Natural killer cell (primary cell): ENCODE measurements around the gene CYFIP2. TPM values are rescaled to one million over a fixed set of nuclear protein-coding genes. Genes with fewer than 3 reads are reported as not detected.
"Not testable (repeated sequence)": the region's sequence is repeated elsewhere in the genome, so short reads cannot be mapped to it uniquely, and the experiment has no call there.

ENCODE experiments used
- ATAC-seq, 3 donors: fragments of 150-1000 bp in 2 of 3; fragments of 200-7000 bp in 1 of 3; cut with Tn5 transposase; 1 replicate in 1 of 3; 2 replicates in 2 of 3; pipeline ENCODE4 v1.10.0; 2021; ENCODE audit warnings: mild to moderate bottlenecking in 2 of 3, moderate library complexity in 2 of 3
- DNase-seq, 2 donors: peaks; one replicate each; pipeline versions ENCODE4 v3.0.0 to v3.0.0-alpha.2; 2013 to 2021; ENCODE audit warnings: mixed read lengths in 1 of 2
- H3K27ac ChIP-seq: one replicate; pipeline ENCODE4 v1.5.1; 2013; ENCODE audit warnings: mild to moderate bottlenecking, low read length
- H3K27me3 ChIP-seq: one replicate; pipeline ENCODE4 v1.6.1; 2013; ENCODE audit warnings: low read length; ENCODE audit not compliant: control insufficient read depth, insufficient read depth
- H3K36me3 ChIP-seq: one replicate; pipeline ENCODE4 v1.6.1; 2013; ENCODE audit warnings: low read length; ENCODE audit not compliant: control insufficient read depth, insufficient read depth
- H3K4me1 ChIP-seq: one replicate; pipeline ENCODE4 v1.6.1; 2013; ENCODE audit warnings: low read length; ENCODE audit not compliant: control insufficient read depth, insufficient read depth
- H3K4me3 ChIP-seq: one replicate; pipeline ENCODE4 v1.5.1; 2013; ENCODE audit warnings: low read length
- H3K9me3 ChIP-seq: one replicate; pipeline ENCODE4 v1.6.1; 2013; ENCODE audit warnings: low read length; ENCODE audit not compliant: control insufficient read depth, insufficient read depth
- H3K27ac Mint-ChIP-seq, 2 donors: one replicate each; pipeline ENCODE4 v1.8.0; 2022; ENCODE audit warnings: mild to moderate bottlenecking in 2 of 2, mixed read lengths in 2 of 2, moderate library complexity in 1 of 2
- H3K27me3 Mint-ChIP-seq, 2 donors: one replicate each; pipeline ENCODE4 v1.8.0; 2022; ENCODE audit warnings: low read depth in 2 of 2, mixed read lengths in 2 of 2
- H3K36me3 Mint-ChIP-seq: one replicate; pipeline ENCODE4 v1.8.0; 2022; ENCODE audit warnings: mixed read lengths
- H3K4me1 Mint-ChIP-seq, 2 donors: one replicate each; pipeline ENCODE4 v1.8.0; 2022; ENCODE audit warnings: mixed read lengths in 2 of 2
- H3K4me3 Mint-ChIP-seq: one replicate; pipeline ENCODE4 v1.8.0; 2022; ENCODE audit warnings: mild to moderate bottlenecking, moderate library complexity, mixed read lengths
- H3K9me3 Mint-ChIP-seq, 2 donors: one replicate each; pipeline ENCODE4 v1.8.0; 2022; ENCODE audit warnings: mixed read lengths in 2 of 2
- CTCF ChIP-seq: fragments of 200-600 bp; IDR thresholded peaks from one replicate; pipeline ENCODE4 v1.8.0; 2022; ENCODE audit warnings: antibody characterized with exemption
- WGBS: methylation state at CpG from one replicate; pipeline ENCODE4 v1.1.7; 2013; ENCODE audit warnings: missing lambda C conversion rate; ENCODE audit not compliant: insufficient coverage; 5-methylcytosine and 5-hydroxymethylcytosine counted together
- intact Hi-C: fragments of 100-400 bp; cut with micrococcal nuclease; formaldehyde crosslinking; loops from one replicate; pipeline ENCODE4 v1.14.2; 2022
- total RNA-seq, 4 donors: library from RNA; stranded (reverse); fragments of 120-200 nt in 1 of 4; gene quantifications; one replicate each; pipeline versions ENCODE4 v1.2.3 to v1.2.4, GENCODE V29; 2013 to 2022

Gene CYFIP2
- total RNA-seq, 3 donors from 2014 or later (not counting 1 experiment from before 2014, with no cell fraction given): 464 to 542 (median 532) TPM

GRCh38 chr5:157233515-157233914, 32.4 kb upstream of the CYFIP2 start:
- H3K4me1 ChIP-seq: no peaks in the 10 kb centered on the region
- Mint-ChIP-seq H3K9me3 (no peaks in the 10 kb centered on the region), H3K27ac (peak overlapping the region; percentile 47 to 82), H3K36me3 (peaks cover 35% of the 10 kb centered on the region), H3K27me3 (no peaks in the 10 kb centered on the region), H3K4me1 (peaks cover 8 to 20% of the 10 kb centered on the region in 2 donors), H3K4me3 (no peak overlapping the region)
- 96% methylated on average over 3 of the region's 3 CpGs for WGBS
- DNase-seq (peak in 1 of 2 donors; percentile 81), ATAC-seq (no peak)
- H3K36me3 ChIP-seq: peaks cover 88% of the 10 kb centered on the region
- no peak overlapping the region for H3K27ac ChIP-seq
- no peaks in the 10 kb centered on the region for H3K27me3 ChIP-seq
- no peak for TF ChIP-seq CTCF
- H3K4me3 ChIP-seq: no peak overlapping the region
- no peaks in the 10 kb centered on the region for H3K9me3 ChIP-seq
- intact Hi-C loops: no loop called here

GRCh38 chr5:157236423-157236822, 29.5 kb upstream of the CYFIP2 start:
- no peak overlapping the region for H3K4me3 ChIP-seq
- no peaks in the 10 kb centered on the region for H3K4me1 ChIP-seq
- WGBS: 94% methylated on average over 3 of the region's 3 CpGs
- no peaks in the 10 kb centered on the region for H3K27me3 ChIP-seq
- H3K9me3 Mint-ChIP-seq: no peaks in the 10 kb centered on the region
- peaks cover 48% of the 10 kb centered on the region for H3K36me3 Mint-ChIP-seq
- no peak overlapping the region for H3K27ac Mint-ChIP-seq
- H3K27me3 Mint-ChIP-seq: no peaks in the 10 kb centered on the region
- no peak for DNase-seq
- H3K36me3 ChIP-seq: peaks cover 85% of the 10 kb centered on the region
- no peak overlapping the region for H3K27ac ChIP-seq
- intact Hi-C loops: no loop called here
- peaks cover 14 to 29% of the 10 kb centered on the region in 2 donors for H3K4me1 Mint-ChIP-seq
- H3K9me3 ChIP-seq: no peaks in the 10 kb centered on the region
- no peak overlapping the region for H3K4me3 Mint-ChIP-seq
- TF ChIP-seq CTCF: no peak
- no peak for ATAC-seq

GRCh38 chr5:157241483-157241882, 24.4 kb upstream of the CYFIP2 start:
- H3K4me3 ChIP-seq: no peak overlapping the region
- H3K9me3 ChIP-seq: no peaks in the 10 kb centered on the region
- H3K36me3 ChIP-seq: peaks cover 93% of the 10 kb centered on the region
- H3K27ac ChIP-seq: no peak overlapping the region
- Mint-ChIP-seq H3K4me1 (peaks cover 24 to 26% of the 10 kb centered on the region in 2 donors), H3K36me3 (peaks cover 43% of the 10 kb centered on the region), H3K9me3 (no peaks in the 10 kb centered on the region), H3K4me3 (no peak overlapping the region), H3K27ac (peak overlapping the region in 1 of 2 donors; percentile 21), H3K27me3 (no peaks in the 10 kb centered on the region)
- TF ChIP-seq CTCF: no peak
- intact Hi-C loops: no loop called here
- ATAC-seq (no peak), DNase-seq (no peak)
- peaks cover 5% of the 10 kb centered on the region for H3K4me1 ChIP-seq
- H3K27me3 ChIP-seq: no peaks in the 10 kb centered on the region
- 100% methylated on average over 4 of the region's 4 CpGs for WGBS

GRCh38 chr5:157244704-157245103, 21.2 kb upstream of the CYFIP2 start:
- Mint-ChIP-seq H3K4me1 (peaks cover 46 to 51% of the 10 kb centered on the region in 2 donors), H3K36me3 (peaks cover 43% of the 10 kb centered on the region), H3K27ac (peak overlapping the region; percentile 45 to 52)
- H3K9me3 Mint-ChIP-seq, H3K9me3 ChIP-seq, H3K27me3 Mint-ChIP-seq, H3K27me3 ChIP-seq, ATAC-seq, H3K4me3 ChIP-seq, H3K4me3 Mint-ChIP-seq, H3K27ac ChIP-seq, DNase-seq, intact Hi-C loops: not testable (repeated sequence)
- peaks cover 90% of the 10 kb centered on the region for H3K36me3 ChIP-seq
- peaks cover 24% of the 10 kb centered on the region for H3K4me1 ChIP-seq
- WGBS: 69% methylated on average over 7 of the region's 7 CpGs
